GM10266 (cell line): Measurements from ENCODE around the gene RFX2.
"Not testable (repeated sequence)": the region's sequence is repeated elsewhere in the genome, so short reads cannot be mapped to it uniquely, and the experiment has no call there.

ENCODE experiments used
- DNase-seq: peaks from one replicate; pipeline ENCODE4 v3.0.0; 2012; ENCODE audit errors: extremely low spot score
- CTCF ChIP-seq: IDR thresholded peaks from 2 replicates; pipeline ENCODE4 v1.5.1; 2012; ENCODE audit warnings: mild to moderate bottlenecking, low read depth; ENCODE audit not compliant: control insufficient read depth, insufficient read depth; ENCODE audit errors: missing control alignments

RFX2 gene

GRCh38 chr19:5988517-5989387, 121.5 kb downstream of the RFX2 start:
- no peak for DNase-seq
- no peak for TF ChIP-seq CTCF

- DNase-seq: peak; percentile 78
- peak; percentile 93 for TF ChIP-seq CTCF
Measured at GRCh38 chr19:5987077-5987818, 123.1 kb downstream of the RFX2 start.

- not testable (repeated sequence) for DNase-seq
Measured at GRCh38 chr19:5985837-5986236, 124.5 kb downstream of the RFX2 start.

- TF ChIP-seq CTCF: no peak
- DNase-seq: no peak
Measured at GRCh38 chr19:5985098-5985783, 125.1 kb downstream of the RFX2 start.

GRCh38 chr19:5984600-5984999, 125.7 kb downstream of the RFX2 start:
- DNase-seq: no peak
- no peak for TF ChIP-seq CTCF

- TF ChIP-seq CTCF: no peak
- no peak for DNase-seq
Measured at GRCh38 chr19:5983367-5983955, 126.8 kb downstream of the RFX2 start.

- no peak for DNase-seq
- no peak for TF ChIP-seq CTCF
Measured at GRCh38 chr19:5978606-5979552, 131.4 kb downstream of the RFX2 start.
